RCC 7860 (cell line): ENCODE results near the gene TNFSF13.
A peak's percentile ranks its signal among the peaks of the same experiment; 100 is the strongest.

ENCODE experiments used
- DNase-seq: peaks from one replicate; pipeline ENCODE4 v3.0.0-alpha.2; 2015; ENCODE audit warnings: low spot score
- FAIRE-seq: peaks from 2 replicates; lab custom pipeline; 2012; peaks lifted over from hg19 to GRCh38; lab: Jason Lieb, UNC

TNFSF13 gene

DNA sequence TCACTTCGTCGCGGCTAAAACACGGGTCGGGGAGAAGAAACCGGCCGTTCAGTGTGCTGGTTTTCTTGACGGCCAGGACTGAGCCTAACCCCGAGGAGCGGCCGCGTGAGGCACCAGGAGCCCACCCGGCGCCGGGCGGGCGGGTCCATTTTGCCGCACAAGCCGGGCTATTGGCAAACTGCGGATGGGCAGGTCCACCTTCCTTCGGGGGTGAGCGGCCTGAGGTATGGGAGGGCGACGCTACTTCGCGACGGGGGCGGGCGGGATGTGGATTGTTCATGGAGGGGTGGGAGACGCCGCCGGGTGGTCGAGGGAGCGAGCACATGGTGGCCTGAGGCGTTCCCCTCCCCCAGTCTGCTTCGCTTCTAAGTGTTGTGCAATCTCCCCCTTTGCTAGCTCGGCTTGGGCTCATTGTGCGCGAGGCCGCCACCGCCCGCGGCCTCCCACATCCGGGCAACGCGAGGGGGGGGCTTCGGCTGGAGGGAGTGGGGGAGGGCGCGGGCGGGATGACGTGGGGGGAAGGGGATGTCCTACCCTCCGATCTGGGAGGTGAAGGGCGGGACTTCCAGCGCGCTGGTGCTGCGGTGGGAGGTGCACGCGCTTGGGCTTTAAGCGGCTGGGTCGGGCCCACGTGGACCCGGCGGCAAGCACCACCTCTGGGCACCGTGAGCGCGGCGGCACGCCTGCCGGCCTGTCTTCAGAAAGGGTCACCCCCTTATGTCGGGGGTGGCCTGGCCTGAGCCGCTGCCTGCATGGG, 15.0 kb downstream of the TNFSF13 start:
- FAIRE-seq = no peak

GRCh38 chr17:7574176-7574953, 15.8 kb downstream of the TNFSF13 start:
- FAIRE-seq (no peak), DNase-seq (no peak)

More for the DNA sequence above, 15.0 kb downstream of the TNFSF13 start:
- peak; percentile 79 for DNase-seq

- FAIRE-seq = no peak
- no peak for DNase-seq
Observed at GRCh38 chr17:7575481-7575883, 16.9 kb downstream of the TNFSF13 start.

- DNase-seq = no peak
- no peak for FAIRE-seq
Observed at GRCh38 chr17:7575959-7576358, 17.4 kb downstream of the TNFSF13 start.

DNA sequence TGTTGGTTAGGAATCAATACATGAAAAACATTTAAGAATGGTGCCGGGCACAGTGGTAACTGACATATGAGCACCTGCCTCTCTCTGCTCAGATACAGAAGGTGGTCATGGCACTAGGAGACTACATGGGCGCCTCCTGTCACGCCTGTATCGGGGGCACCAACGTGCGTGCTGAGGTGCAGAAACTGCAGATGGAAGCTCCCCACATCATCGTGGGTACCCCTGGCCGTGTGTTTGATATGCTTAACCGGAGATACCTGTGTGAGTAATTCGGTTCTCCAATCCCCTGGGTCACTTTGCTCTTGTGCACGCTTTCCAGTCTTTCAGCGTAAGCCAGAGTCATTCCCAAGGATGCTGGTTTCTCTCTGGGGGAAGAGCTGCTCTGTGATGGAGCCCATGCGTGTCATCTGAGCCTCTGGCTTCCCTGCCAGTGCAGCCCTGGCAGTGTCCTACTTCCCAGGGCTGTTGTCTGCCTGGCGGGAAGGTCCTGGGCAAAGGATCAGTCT, 17.9 kb downstream of the TNFSF13 start:
- FAIRE-seq = no peak

DNA sequence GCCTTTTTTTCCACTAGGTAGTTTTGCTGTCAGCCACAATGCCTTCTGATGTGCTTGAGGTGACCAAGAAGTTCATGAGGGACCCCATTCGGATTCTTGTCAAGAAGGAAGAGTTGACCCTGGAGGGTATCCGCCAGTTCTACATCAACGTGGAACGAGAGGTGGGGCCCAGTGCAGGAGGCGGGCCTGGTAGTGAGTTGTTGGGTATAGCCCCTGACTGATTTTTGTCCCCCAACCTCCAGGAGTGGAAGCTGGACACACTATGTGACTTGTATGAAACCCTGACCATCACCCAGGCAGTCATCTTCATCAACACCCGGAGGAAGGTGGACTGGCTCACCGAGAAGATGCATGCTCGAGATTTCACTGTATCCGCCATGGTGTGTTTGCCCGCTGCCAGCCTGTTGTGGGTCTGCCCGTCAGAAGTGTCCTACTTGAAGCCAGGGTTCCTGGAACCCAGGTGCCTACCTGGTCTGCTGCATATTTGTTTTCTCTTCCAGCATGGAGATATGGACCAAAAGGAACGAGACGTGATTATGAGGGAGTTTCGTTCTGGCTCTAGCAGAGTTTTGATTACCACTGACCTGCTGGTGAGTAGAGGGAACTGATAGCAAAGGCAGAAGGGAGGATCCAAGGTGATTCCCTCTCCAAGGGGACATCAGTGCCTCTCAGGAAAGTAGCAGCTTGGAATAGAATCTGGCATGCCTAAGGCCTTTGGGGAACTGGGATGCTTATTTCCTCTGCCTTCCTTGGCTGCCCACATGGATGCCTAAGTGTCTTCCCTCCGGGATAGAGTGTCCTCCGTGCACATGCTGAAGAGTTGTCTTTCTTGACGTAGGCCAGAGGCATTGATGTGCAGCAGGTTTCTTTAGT, 19.0 kb downstream of the TNFSF13 start:
- DNase-seq (no peak), FAIRE-seq (no peak)

More for the DNA sequence above, 17.9 kb downstream of the TNFSF13 start:
- DNase-seq = no peak

- DNase-seq (peak; percentile 96), FAIRE-seq (peak; percentile 83)
Observed at GRCh38 chr17:7579001-7579833, 20.7 kb downstream of the TNFSF13 start, which contains the start of gene CD68. Gene CD68, plus strand, starts transcription at chr17:7579638. Its CDS starts 40 bp downstream, at chr17:7579678.

GRCh38 chr17:7579834-7580603, 21.5 kb downstream of the TNFSF13 start:
- DNase-seq (no peak), FAIRE-seq (no peak)

GRCh38 chr17:7580604-7581575, 22.3 kb downstream of the TNFSF13 start:
- DNase-seq (no peak), FAIRE-seq (no peak)

DNA sequence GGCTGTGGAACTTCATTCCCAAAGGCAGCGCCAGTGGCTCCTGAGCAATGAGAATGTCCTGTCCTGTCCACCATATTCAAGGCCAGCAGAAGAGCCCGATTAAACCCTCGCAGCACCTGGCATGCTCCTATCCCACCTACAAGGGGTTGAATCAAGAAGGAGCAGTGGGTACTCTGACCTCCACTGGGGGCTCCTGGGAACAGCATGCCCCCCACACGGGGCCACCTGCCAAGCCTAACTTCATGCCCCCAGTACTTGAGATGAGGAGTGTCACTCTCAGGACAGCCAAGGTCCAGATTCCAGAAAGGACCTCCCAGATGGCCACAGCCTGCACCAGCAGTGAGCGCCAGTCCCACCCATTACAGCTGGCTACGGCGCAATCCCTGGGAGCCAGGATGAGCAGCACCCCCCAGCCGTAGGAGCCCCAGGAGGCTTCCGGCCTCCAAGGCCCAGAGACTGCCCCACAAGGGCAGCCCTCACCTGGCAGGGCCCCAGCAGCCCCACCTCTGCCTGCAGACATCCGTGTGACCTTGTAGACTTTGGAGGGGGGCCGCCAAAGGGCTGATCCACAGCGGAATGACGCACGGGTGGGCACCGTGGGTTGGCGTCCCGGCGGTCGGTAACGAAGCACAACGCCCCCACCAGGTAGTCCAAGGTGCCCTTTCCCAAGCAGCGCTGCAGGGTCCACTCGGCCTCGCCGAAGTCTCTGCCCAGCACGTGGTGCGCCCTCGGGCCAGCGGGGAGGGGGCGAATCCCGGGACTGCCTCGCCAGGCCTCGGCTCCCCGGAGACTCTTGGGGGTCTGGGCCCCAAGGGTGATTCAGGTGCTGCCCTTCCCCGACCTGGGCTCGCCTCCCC, 24.1 kb downstream of the TNFSF13 start:
- no peak for FAIRE-seq
- no peak for DNase-seq

GRCh38 chr17:7583253-7584109, 24.9 kb downstream of the TNFSF13 start, which contains the start of gene MPDU1:
Gene MPDU1, plus strand, starts transcription at chr17:7583852. Its CDS starts 11 bp downstream, at chr17:7583863.
- FAIRE-seq (peak; percentile 17), DNase-seq (peak; percentile 85)

- DNase-seq (no peak), FAIRE-seq (no peak)
Observed at GRCh38 chr17:7586673-7587419, 28.3 kb downstream of the TNFSF13 start.

GRCh38 chr17:7587420-7588151, 29.0 kb downstream of the TNFSF13 start:
- no peak for DNase-seq
- FAIRE-seq = no peak

DNA sequence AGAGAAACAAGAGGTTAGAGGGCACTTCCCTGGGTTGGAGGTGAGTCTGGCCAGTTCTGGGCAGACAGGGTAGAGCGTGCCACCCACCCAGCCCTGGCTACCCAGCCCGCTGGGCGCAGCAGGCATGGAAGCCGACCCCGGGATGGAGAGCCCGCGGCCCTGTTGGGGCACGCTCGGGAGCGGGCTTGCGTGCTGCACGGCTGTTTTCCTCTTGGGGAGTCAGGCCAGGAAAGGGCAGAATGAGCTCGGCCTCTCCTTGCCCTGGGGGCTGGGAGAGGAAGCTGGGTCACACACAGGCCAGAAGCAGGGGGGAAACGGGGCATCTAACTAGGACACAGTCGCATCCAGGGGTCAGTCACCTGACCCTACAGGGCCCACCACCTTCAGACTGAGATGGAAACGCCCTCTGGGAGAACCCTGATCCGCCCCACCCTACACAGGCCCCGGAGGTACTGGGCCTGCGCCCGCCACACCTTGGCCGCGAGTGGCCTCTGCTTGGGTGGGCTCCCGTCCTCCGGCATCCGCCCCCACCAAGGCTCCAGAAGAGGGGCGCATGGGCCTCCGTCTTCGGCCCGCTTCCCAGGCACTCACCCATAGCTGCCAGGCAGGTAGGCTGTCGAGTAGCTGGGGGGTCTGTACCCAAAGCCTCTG, 30.1 kb downstream of the TNFSF13 start:
- FAIRE-seq (no peak), DNase-seq (no peak)
